HFFc6 (cell line): ENCODE measurements around the gene CTDSP2. TPM values are rescaled to one million over a fixed set of nuclear protein-coding genes. Genes with fewer than 3 reads are reported as not detected.

Source experiments
- DNase-seq: peaks from one replicate; pipeline ENCODE4 v3.0.0-alpha.2; 2018
- H3K27ac Mint-ChIP-seq: 2 replicates; pipeline ENCODE4 v1.8.0; 2020; ENCODE audit warnings: mild to moderate bottlenecking, mixed read lengths
- H3K27me3 Mint-ChIP-seq: 2 replicates; pipeline ENCODE4 v1.8.0; 2021; ENCODE audit warnings: mild to moderate bottlenecking, moderate library complexity, mixed read lengths; ENCODE audit not compliant: insufficient read depth
- H3K36me3 Mint-ChIP-seq: 2 replicates; pipeline ENCODE4 v1.8.0; 2021; ENCODE audit warnings: low read depth, mixed read lengths
- H3K4me1 Mint-ChIP-seq: 2 replicates; pipeline ENCODE4 v1.8.0; 2020; ENCODE audit warnings: low read depth, mixed read lengths
- H3K4me3 Mint-ChIP-seq: 2 replicates; pipeline ENCODE4 v1.8.0; 2020; ENCODE audit warnings: mild to moderate bottlenecking, moderate library complexity, mixed read lengths
- H3K9me3 Mint-ChIP-seq: 2 replicates; pipeline ENCODE4 v1.8.0; 2020; ENCODE audit warnings: mild to moderate bottlenecking, mixed read lengths
- CTCF ChIP-seq: fragments of 200-600 bp; sonication (generic); IDR thresholded peaks from 2 replicates; pipeline ENCODE4 v1.5.0; 2021; ENCODE audit warnings: antibody characterized with exemption, mild to moderate bottlenecking
- total RNA-seq, 6 experiments: library from RNA; stranded (reverse); fragmentation: NEBNext Ultra II Directional; extraction: Animal tissue kit (Norgen Biotek cat#: 25700); gene quantifications; 2 replicates in 1 of 6; 3 replicates in 5 of 6; pipeline ENCODE4 v1.2.3, GENCODE V29; 2021

Gene CTDSP2
- total RNA-seq, 6 experiments from 2014 or later = 99.2 to 128 (median 111) TPM

GRCh38 chr12:57811028-57811755, 35.3 kb downstream of the CTDSP2 start:
- H3K9me3 Mint-ChIP-seq = no peaks in the 10 kb centered on the region
- no peak overlapping the region for H3K27ac Mint-ChIP-seq
- H3K36me3 Mint-ChIP-seq = 0 out of 2 replicates have a peak, but pooled peaks cover 4% of the 10 kb centered on the region
- H3K4me1 Mint-ChIP-seq = peaks cover 9% of the 10 kb centered on the region
- no peak for DNase-seq
- H3K4me3 Mint-ChIP-seq = no peak overlapping the region
- no peak for TF ChIP-seq CTCF
- no peaks in the 10 kb centered on the region for H3K27me3 Mint-ChIP-seq

GRCh38 chr12:57810450-57810849, 36.1 kb downstream of the CTDSP2 start:
- DNase-seq = peak; percentile 48
- Mint-ChIP-seq H3K27me3 (no peaks in the 10 kb centered on the region), H3K9me3 (no peaks in the 10 kb centered on the region), H3K27ac (no peak overlapping the region), H3K4me3 (no peak overlapping the region), H3K36me3 (0 out of 2 replicates have a peak, but pooled peaks cover 4% of the 10 kb centered on the region), H3K4me1 (peaks cover 8% of the 10 kb centered on the region)
- TF ChIP-seq CTCF = no peak

GRCh38 chr12:57809425-57809824, 37.1 kb downstream of the CTDSP2 start:
- Mint-ChIP-seq H3K27me3 (no peaks in the 10 kb centered on the region), H3K27ac (no peak overlapping the region)
- no peak for TF ChIP-seq CTCF

GRCh38 chr12:57808351-57808750, 38.2 kb downstream of the CTDSP2 start:
- H3K36me3 Mint-ChIP-seq = 0 out of 2 replicates have a peak, but pooled peaks cover 4% of the 10 kb centered on the region
- TF ChIP-seq CTCF = no peak
- H3K9me3 Mint-ChIP-seq = no peaks in the 10 kb centered on the region
- H3K4me3 Mint-ChIP-seq = no peak overlapping the region
- no peaks in the 10 kb centered on the region for H3K27me3 Mint-ChIP-seq
- H3K4me1 Mint-ChIP-seq = peaks cover 8% of the 10 kb centered on the region
- no peak overlapping the region for H3K27ac Mint-ChIP-seq
- no peak for DNase-seq

More at GRCh38 chr12:57809425-57809824, 37.1 kb downstream of the CTDSP2 start:
- Mint-ChIP-seq H3K4me3 (no peak overlapping the region), H3K4me1 (peaks cover 8% of the 10 kb centered on the region), H3K9me3 (no peaks in the 10 kb centered on the region), H3K36me3 (0 out of 2 replicates have a peak, but pooled peaks cover 4% of the 10 kb centered on the region)
- DNase-seq = no peak

DNA sequence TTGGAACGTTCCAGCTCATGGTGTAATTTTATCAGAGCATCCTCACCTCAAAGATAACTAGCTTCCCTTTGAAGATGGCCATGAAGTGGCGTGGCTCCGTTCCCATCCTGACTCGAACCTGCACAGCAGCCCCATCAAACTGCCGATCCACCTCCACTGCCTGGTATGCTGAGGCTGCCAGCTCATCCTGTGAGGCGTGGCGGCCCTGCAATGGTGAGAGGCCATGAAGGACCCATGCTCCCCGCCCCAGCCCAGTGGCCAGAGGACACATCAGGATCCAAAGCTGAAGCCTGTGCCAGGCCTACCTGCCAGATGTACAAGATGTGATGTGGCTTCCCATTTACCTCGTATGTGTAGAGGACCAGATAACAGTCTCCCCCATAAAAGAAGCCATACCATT, 39.2 kb downstream of the CTDSP2 start:
- no peaks in the 10 kb centered on the region for H3K9me3 Mint-ChIP-seq
- H3K27ac Mint-ChIP-seq = no peak overlapping the region
- no peak for DNase-seq
- H3K4me3 Mint-ChIP-seq = no peak overlapping the region
- peaks cover 8% of the 10 kb centered on the region for H3K4me1 Mint-ChIP-seq
- H3K36me3 Mint-ChIP-seq = 0 out of 2 replicates have a peak, but pooled peaks cover 4% of the 10 kb centered on the region
- H3K27me3 Mint-ChIP-seq = no peaks in the 10 kb centered on the region
- TF ChIP-seq CTCF = no peak
